GM19328 (cell line): ENCODE data around the gene IRS1.

Experiments used
- ATAC-seq: cut with Tn5 transposase; IDR thresholded peaks from one replicate; pipeline ENCODE4 v1.9.1; 2021; ENCODE audit warnings: mild to moderate bottlenecking, moderate library complexity; ENCODE audit not compliant: unreplicated experiment

The IRS1 gene

DNA sequence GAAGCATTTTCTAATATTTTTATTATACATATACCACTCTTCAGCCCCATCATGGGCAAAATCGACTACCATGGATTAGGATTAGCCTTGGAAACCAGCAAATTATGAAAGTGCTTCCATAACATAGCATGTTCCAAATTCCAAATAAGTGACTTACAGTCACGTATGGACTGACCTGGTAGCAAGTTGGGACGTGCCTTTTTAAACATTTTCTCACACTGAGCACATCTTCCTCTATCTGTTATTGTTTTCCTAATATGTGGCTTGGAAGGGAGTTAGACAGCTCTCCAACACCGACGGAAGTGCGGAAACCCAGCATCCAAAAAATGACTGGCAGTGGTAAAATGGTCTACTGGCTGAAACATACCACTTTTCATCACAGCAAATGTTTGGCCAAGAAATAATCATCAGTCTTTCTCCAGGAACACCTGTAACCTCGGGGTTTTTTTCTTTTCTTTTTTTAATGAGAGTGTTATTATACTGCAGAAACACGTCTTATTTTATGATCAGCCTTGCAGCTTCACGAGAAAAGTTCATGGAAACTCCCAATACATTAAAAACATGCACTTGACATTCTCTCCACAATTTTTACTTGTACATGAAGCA lies 107.0 kb downstream of the IRS1 start:
- ATAC-seq, result no peak

DNA sequence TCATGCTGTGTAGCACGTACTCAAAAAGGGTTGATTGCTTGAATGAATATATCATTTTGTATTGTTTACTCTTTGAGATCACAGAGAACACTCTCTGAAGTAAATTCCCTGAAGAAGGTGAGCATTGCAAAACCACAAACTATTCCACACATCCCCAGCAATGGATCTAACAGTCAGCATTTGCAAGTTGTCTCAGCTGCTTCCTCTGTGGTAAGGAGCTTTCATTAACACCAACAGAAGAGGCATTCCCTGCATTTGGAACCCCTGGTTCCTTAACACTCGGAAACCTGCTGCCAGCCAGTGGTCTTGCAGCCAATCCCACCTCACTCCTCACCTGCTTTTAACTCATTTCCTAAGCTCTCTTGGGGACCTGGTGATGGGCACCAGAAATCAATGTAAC lies 108.4 kb downstream of the IRS1 start:
- no peak for ATAC-seq

- no peak for ATAC-seq
These were observed 109.1 kb downstream of the IRS1 start for GRCh38 chr2:226690461-226691024.

DNA sequence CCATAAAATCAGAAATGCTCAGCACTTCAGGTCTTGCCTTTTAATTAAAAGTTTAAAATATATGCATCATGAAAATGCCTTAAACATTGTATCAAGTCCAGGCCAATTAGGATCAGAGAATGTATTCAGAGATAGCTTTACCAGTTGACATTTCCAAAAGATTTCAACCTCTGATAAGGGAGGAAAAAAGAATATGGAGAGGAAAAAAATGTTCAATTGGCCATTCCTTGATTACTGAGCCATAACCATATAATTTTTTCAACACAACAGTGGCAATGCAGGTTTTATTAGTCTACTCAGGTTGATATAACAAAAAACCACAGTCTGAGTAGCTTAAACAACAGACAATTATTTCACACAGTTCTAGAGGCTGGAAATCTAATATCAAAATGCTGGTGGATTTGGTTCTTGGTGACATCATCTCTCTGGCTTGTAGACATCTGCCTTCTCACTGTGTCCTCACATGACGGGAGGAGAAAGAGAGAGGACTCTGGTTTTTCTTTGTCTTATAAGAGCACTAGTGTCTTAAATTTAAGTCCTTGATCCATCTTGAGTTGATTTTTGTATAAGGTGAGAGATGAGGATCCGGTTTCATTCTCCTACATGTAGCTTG lies 111.9 kb downstream of the IRS1 start:
- ATAC-seq, result no peak

- ATAC-seq, result no peak
These were observed 115.1 kb downstream of the IRS1 start for GRCh38 chr2:226684563-226684959.

DNA sequence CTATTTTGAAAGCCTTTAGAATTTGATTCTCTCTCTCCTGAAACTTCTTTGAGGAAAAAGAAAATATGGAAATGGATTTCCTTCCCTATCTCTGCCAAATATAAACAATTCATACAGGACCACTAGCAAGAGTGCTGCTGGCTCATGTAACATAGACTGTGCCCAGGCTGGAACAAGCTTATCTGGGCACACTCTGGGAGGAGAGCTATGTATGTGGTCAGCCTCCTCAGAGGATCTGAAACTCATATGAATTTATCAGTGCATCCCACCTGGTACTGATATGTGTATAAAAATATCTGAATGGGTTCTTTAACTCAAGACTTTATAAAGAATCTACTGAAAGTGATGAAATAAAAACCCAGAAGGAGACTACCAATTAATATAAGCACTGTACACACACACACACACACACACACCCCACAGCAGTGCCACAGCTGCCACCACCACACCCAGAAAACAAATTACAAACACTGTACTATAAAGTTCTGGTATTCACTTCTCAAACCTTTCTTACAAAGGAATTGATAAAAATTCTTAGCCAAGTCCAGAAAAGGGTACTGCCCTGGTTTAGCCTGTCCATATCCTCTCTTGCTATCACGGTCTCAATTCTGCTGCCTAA lies 115.6 kb downstream of the IRS1 start:
- ATAC-seq, result no peak

GRCh38 chr2:226683196-226683595 lies 116.4 kb downstream of the IRS1 start:
- no peak for ATAC-seq
